GM18867 (cell line): Measurements from ENCODE around the gene PIGN.

Experiments
- ATAC-seq: cut with Tn5 transposase; IDR thresholded peaks from one replicate; pipeline ENCODE4 v1.9.1; 2021; ENCODE audit warnings: mild to moderate bottlenecking, moderate library complexity; ENCODE audit not compliant: unreplicated experiment

PIGN gene

DNA sequence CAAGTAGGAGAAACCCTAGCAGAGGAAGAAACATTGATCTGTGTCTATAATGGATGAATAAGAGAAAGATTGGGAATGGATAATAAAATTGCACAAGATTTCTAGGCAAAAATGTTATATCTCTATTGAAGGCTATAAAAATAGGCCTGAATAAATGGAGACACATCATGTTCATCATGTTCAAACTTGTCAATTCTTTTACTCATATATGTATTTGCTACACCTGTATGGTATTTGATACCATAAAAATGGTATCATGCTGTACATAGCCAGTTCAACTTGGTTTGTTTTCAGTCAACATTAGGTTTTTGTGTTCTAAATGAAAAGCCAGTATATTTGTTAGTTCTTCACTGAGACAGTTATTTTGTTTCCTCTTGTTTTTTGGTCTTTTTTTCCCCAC lies 161.9 kb downstream of the PIGN start:
- ATAC-seq: no peak

- no peak for ATAC-seq
Measured at GRCh38 chr18:62023536-62023935, 163.3 kb downstream of the PIGN start.

DNA sequence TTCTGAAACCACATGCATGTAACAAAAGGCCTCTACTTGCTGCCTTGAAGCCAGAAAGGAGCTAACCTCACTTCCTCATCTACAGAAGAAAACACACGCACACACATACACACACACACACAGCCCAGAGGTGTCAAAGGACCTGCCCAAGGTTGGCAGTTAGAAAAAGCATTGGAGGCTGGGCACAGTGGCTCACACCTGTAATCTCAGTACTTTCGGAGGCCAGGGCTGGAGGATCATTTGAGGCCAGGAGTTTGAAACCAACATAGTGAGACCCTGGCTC lies 168.2 kb downstream of the PIGN start:
- no peak for ATAC-seq

DNA sequence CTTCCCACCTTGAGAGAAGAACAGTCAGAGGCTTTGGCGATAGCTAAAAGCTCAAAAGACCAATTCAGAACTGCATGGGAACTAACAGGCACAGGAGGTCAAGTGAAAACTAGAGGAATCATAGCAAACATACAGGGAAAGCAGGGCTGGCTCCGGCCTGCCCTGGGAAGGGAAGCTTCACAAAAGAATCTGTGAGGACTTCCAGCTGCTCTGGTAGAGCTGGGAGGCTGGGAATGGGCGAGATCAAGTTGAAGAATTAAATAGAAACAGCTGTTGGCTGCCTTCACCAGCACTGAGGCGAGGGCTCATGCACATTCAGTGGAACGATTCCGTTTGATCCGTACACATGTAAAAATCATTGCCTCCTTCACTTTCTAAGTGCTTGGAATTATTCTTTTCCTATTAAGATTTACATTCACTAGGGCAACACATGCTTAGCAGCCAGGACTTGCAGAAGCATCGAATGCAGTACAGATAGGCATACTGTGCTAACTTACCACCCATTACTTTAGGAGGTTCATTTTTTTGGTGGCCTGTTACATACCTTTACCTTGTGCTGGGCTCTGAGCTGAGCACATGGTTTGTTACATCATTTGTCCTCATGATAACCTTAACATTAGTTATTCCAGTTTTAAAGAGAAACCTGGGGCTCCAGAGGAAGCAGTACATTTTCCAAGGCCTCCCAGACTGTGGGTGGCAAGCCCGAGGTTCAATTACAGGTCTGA lies 168.7 kb downstream of the PIGN start:
- no peak for ATAC-seq

- ATAC-seq: no peak
Measured at GRCh38 chr18:62017618-62018017, 169.2 kb downstream of the PIGN start.

- no peak for ATAC-seq
Measured at GRCh38 chr18:62011416-62011815, 175.4 kb downstream of the PIGN start.

DNA sequence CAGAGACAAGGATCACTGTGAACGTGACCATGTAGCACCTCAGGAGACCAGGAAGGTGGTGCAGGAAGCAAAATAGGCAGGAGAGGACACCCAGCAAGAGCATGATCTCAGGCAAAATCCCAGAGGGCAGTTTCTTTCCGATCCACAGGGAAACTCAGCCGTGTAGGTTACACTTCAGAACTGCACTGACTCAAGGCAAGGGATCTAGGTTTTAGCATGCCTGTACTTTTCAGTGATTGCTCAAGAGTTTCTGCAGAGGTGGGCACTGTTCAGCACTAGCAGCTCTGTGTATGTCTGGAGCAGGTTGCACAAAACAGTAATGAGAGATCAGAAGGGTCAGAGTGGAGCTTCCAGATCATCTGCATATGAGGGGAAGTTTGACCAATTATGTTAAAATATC lies 177.3 kb downstream of the PIGN start:
- no peak for ATAC-seq

DNA sequence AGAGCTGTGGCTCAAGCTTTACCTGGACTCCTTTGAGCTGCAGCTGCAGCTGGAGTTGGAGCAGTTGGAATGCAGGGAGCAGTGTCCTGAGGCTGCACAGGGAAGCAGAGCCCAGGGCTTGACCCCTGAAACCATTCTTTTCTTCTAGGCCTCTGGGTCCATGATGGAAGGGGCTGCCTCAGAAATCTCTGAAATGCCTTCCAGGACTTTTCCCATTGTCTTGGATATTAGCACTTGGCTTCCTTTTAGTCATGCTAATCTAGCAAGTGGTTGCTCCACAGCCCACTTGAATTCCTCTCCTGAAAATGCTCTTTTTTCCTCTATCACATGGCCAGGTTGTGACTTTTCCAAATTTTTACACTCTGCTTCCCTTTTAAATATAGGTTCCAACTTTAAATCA lies 185.5 kb downstream of the PIGN start:
- no peak for ATAC-seq

DNA sequence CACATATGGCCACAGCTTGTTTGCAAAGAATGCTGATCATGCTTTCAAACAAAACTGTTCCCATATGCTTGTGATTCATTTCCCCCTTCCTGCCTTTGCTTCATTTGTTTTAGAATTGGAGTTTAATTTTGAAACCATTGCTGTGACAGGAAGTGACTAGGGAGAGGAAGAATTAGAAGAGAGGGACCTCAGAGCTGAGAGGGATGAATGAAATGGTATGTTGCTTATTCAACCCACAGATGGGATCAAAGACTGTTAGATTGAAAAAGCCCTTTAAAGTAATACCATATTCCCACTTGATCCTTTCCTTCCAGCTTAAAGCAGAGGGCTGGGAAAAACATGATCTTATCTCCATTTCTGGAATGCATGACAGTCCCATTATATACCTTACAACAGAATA lies 187.9 kb downstream of the PIGN start:
- no peak for ATAC-seq

- no peak for ATAC-seq
Measured at GRCh38 chr18:61998335-61998734, 188.5 kb downstream of the PIGN start.

DNA sequence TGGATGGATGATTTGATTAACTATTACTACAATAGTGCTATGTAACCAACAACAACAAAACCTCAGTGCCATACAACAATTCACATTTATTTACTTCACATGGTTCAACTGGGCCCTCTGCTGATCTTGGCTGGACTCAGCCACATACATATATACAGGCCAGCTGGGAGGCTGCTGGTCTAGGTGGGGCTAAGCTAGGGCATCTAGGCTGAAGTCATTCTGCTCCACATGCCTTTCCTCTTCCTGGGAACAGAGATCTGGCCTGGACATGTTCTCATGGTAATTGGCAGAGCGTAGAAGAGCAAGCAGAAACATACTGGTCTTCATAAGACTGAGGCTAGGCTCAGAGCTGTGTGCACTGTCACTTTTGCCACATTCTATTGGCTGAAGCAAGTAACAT lies 191.2 kb downstream of the PIGN start:
- ATAC-seq: no peak

- no peak for ATAC-seq
Measured at GRCh38 chr18:61993831-61994230, 193.0 kb downstream of the PIGN start.

DNA sequence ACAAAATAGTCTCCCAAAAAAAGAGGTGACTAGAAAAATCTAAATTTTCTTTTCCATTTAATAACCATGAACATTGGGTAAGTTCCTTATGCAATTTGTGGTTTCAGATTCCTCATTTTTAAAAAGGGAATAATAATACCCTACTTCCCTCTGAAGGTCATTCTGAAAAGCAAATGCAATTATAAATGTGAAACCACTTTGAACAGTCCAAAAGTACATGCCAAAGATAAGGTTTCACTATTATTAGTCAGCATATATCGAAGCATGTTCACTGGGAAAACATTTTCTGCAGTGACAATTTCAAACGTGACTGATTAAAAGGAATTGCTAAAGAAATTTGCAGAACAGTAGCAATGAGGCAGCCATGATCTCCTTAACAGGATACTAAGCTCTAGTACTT lies 193.9 kb downstream of the PIGN start:
- no peak for ATAC-seq

DNA sequence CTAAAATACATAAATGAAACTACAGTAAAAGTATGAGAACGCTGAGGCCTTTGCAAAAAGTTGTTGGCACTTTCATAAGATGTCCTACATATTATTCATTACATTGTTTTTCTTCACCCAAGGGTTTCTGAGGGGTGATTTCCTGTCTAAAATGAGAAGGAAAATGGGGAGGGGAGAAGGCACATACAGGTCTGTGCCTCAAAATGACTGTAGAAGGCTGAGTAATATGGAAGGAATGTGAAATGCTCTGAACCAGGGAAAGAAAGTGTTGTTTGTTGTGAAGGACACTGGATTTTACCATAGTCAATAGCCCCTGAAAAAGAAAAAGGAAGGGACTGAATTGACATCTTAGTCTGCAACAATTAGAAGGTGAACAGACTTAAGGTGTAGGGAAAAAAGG lies 194.6 kb downstream of the PIGN start:
- no peak for ATAC-seq

- ATAC-seq: no peak
Measured at GRCh38 chr18:61991836-61992235, 195.0 kb downstream of the PIGN start.

DNA sequence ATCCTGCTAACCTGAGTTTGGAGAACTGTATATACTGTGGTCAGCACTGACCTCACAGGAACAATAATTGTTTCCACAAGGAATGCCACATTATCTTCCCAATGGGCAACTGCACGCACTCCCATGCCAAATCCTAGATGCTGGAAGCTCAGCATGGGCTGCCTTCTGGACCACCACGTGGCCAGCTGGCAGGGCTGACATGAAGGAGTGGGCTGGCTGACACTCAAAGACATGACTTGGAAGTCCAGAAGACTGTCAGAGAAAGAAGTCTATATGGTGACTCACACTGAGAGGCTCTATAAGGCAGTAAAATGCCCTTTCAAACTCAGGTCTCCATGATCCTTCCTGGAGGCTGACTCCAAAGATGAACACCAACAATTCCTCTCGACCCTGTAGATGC lies 195.7 kb downstream of the PIGN start:
- no peak for ATAC-seq
